ENCODE data around the gene MRPS7.

Gene MRPS7

DNA sequence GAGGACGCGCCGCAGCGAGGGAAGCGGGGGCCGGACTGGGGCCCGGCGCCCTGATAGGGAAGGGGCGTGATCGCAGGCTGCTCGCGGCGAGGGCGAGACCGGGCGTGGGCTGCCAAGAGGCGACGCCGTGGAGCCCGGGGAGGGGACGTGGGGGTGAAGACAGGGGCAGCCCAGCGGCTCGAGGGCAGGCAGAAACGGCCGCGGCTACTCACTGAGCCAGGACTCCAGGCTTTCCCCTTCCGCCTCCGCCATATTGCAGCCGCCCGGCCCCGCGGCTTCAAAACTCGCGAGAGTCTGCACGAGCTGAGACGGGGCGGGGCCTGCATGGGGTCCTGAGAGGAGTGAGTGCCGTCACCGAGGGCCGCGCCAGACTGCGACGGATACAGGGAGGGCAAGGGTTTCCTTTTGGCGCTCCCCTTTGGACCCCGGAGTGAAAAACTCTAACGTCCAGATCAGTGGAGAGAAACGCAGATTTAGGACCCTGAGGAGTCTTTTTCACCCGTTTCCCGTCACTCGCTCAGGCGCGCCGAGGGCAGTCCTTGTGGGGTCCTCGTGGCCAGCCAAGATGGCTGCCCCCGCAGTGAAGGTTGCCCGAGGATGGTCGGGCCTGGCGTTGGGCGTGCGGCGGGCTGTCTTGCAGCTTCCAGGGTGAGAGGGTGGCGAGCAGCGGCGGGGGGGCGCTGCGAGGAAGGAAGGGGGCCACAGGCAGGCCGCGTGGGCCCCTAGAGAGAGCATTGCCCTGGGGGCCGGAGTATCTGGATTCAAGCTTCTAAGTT lies at the start of gene MRPS7, which contains the start of gene GGA3:
TSS of gene MRPS7 (plus strand) at position 544 of the 776 bp plus-strand sequence. CDS start at position 566, 22 bp downstream.
TSS of gene GGA3 (minus strand) at position 271 of the 776 bp plus-strand sequence. CDS start at position 252, 19 bp downstream.
- DNase-seq, result peak; percentile 97

- no peak for DNase-seq
These were observed 43.5 kb upstream of the MRPS7 start for GRCh38 chr17:75218131-75218530.

GRCh38 chr17:75219815-75220214 lies 41.9 kb upstream of the MRPS7 start:
- DNase-seq, result no peak

DNA sequence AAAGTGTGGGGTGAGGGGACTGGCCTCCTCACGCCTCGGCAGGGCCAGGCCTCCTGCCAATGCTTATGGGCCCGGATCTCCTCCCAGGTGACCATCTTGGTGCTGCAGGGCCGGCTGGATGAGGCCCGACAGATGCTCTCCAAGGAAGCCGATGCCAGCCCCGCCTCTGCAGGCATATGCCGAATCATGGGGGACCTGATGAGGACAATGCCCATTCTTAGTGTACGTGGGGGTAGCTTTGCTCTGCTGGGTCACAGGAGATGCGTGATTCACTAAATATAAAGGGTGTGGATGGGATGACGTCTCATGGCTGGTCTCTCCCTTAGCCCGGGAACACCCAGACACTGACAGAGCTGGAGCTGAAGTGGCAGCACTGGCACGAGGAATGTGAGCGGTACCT lies 36.7 kb upstream of the MRPS7 start:
- DNase-seq, result no peak

- no peak for DNase-seq
These were observed 34.0 kb upstream of the MRPS7 start for GRCh38 chr17:75227729-75228128.

GRCh38 chr17:75228305-75228704 lies 33.4 kb upstream of the MRPS7 start:
- no peak for DNase-seq

GRCh38 chr17:75228847-75229246 lies 32.8 kb upstream of the MRPS7 start:
- no peak for DNase-seq

DNA sequence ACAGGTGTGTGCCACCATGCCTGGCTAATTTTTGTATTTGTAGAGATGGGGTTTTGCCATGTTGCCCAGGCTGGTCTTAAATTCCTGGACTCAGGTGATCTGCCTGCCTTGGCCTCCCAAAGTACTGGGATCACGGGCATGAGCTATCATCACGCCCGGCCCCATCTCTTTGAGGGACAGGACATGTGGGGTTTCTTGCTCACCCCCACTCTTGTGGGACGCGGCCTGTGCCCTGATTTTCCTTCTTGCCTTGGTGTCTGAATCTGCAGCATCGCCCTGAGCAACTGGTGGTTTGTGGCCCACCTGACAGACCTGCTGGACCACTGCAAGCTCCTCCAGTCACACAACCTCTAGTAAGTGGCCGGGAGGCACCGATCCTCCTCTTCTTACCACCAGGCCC lies 30.6 kb upstream of the MRPS7 start:
- DNase-seq, result no peak

DNA sequence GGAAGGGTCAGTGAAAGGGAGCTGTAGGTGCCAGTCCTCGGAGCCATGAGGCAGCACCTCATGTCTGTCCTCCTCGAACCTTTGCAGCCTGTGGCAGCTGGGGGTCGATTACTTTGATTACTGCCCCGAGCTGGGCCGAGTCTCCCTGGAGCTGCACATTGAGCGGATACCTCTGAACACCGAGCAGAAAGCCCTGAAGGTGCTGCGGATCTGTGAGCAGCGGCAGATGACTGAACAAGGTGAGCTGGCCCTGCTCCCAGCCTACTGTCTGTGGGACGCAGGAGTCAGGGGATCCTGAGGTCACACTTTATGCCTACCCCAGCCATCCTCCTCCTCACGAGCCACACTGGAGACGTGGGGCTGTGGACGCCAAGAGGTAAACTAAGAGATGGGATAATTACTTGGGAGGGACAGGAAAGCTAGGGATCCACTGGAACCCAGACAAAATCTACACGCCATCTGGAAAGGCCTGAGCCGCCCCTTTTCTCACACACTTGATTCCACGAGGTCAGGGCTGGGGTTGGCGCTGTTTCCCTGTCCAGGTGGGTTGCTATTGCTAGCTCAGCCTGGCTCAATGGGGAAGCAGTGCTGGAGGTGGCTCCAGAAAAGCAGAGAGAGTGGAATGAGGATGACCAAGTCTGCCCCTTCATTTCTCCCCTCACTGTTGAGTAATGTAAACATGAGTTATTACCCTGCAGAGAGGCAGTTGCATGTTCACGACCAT lies 29.8 kb upstream of the MRPS7 start:
- DNase-seq, result no peak

DNA sequence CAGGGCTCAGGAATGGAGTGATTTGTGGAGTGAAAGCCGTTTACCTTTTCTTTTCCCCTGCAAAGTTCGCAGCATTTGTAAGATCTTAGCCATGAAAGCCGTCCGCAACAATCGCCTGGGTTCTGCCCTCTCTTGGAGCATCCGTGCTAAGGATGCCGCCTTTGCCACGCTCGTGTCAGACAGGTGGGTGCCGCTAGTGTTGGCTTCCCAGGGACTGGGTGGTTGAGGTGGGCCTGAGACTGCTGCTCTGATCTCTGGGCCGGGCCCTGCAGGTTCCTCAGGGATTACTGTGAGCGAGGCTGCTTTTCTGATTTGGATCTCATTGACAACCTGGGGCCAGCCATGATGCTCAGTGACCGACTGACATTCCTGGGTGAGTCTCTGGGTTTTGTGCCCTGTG lies 28.9 kb upstream of the MRPS7 start:
- no peak for DNase-seq

- DNase-seq, result no peak
These were observed 24.3 kb upstream of the MRPS7 start for GRCh38 chr17:75237100-75238014.

DNA sequence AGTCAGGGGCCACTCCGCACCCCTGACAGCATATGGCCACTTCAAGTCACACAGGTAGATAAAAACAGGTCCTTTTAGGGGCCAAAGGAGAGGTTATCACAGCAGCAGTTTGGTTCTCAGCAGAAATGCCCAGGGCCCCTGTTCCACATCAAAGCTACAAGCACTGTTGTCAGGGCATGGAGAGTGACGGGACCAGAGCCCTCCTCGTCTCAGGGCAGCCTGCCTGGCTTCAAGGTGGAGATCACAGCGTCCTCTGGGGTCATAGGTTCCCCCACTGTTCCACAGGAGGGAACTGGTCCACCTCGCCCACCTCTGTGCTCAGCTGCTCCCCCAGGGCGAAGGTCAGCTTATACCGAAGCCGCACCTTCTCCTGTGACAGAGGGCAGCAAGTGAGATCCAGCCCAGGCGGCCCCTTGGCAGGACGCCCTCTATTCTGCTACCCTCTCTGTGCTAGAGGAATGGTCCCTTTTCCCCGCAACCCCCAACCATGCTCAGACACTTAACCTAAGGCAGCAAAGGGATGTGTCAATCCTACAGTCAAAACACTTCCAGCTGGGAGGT lies 23.6 kb upstream of the MRPS7 start:
- DNase-seq, result no peak

GRCh38 chr17:75238684-75239191 lies 22.9 kb upstream of the MRPS7 start:
- peak; percentile 76 for DNase-seq

- DNase-seq, result no peak
These were observed 22.5 kb upstream of the MRPS7 start for GRCh38 chr17:75239214-75239613.

GRCh38 chr17:75239778-75240393 lies 21.8 kb upstream of the MRPS7 start:
- DNase-seq, result no peak

DNA sequence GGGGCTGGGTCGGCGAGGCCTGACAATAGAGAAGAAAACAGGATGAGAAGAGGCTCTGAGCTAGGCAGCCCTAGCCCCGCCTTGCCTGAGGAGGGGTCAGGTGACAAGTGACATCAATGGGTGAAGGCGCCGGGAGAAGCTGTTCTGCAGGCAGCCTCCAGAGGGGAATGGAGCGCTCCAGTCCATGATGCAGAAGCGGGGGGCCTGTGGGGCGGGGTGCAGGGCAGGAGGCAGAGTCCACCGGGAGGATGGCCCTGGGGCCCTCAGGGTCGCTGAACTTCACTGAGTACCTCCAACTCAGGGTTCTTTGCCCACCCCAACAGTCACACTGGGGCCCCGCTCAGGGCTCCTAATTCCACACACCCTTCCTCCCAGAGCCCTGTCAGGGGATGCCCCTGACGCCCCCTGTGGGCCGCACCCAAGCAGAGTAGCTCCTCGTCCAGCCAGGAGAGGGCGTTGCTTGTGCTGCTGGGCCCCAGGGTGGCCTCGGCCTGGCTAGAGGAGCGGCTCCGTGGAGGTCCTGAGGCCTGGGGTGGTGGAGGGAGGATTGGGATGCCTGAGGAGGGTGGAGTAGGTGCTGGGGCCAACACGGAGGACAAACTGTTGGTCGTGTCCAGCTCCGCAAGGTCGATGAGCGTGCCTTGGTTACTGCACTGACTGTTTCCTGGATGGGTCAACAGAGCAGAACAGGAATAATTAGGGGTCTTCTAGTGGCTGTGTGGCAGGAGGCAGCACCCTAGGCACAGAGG lies 21.1 kb upstream of the MRPS7 start:
- peak; percentile 50 for DNase-seq

GRCh38 chr17:75241143-75241430 lies 20.6 kb upstream of the MRPS7 start:
- DNase-seq, result no peak

- DNase-seq, result no peak
These were observed 20.2 kb upstream of the MRPS7 start for GRCh38 chr17:75241502-75241901.

DNA sequence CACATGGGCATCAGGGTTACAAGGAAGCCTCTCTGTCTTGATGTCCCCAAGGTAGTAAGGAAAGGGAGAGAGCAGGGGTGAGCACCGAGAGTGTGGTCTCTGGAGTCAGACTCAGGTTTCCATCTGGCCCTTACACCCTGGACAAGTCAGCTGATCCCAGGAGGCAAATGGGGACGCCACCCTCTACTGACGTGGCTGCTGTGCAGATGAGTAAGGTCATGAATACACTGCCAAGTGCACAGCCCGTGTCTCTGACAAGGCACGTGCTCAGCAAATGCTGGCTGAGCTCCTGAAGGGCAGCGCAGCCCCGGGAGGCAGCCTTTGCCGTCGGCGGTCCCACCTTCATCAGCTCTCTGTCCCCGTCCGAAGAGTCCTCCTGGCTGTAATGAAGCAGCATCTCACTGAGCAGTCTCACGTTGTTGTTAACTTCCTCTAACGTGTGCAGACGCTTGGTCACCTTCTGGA lies 19.7 kb upstream of the MRPS7 start:
- no peak for DNase-seq

- DNase-seq, result peak; percentile 48
These were observed 19.1 kb upstream of the MRPS7 start for GRCh38 chr17:75242461-75243042.
